DMS 273 (cell line): ENCODE data around the gene FAM89B.
"Not testable (repeated sequence)": the region's sequence is repeated elsewhere in the genome, so short reads cannot be mapped to it uniquely, and the experiment has no call there.

Experiments used
- DNase-seq: peaks from one replicate; lab custom pipeline; 2025; ENCODE audit not compliant: unreplicated experiment; lab: John Stamatoyannopoulos, UW

The FAM89B gene

DNA sequence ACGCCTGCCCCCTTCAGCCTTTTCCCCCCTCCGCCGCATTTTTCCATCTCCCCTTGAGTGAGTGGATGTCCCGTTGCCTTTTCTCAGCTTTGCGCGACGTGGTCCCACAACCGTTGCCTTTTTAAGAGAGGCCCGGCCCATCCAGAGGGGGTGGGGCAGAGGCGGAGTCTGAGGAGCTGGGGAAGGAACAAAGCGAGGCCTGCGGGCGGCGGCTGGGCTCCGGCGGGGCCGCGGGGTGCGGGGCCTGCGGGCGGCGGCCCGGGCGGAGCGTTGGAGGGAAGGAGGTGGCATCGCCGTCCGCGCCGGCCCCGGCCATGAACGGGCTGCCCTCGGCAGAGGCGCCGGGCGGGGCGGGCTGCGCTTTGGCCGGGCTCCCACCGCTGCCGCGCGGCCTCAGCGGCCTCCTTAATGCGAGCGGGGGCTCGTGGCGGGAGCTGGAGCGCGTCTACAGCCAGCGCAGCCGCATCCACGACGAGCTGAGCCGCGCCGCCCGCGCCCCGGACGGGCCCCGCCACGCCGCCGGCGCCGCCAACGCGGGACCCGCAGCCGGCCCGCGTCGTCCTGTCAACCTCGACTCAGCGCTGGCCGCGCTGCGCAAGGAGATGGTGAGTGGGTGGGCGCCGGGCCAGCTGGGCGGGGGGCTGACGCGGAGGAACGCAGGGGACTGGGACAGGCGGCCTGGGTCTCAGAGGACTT, at the start of gene FAM89B:
FAM89B (plus strand) TSS at position 183 of the 696 bp plus-strand sequence; CDS start at position 315, 132 bp downstream.
- DNase-seq = peak; percentile 90

GRCh38 chr11:65522718-65523630, 49.4 kb upstream of the FAM89B start:
- DNase-seq = not testable (repeated sequence)

GRCh38 chr11:65523631-65523968, 48.7 kb upstream of the FAM89B start:
- DNase-seq = not testable (repeated sequence)

GRCh38 chr11:65524014-65524740, 48.2 kb upstream of the FAM89B start:
- no peak for DNase-seq

DNA sequence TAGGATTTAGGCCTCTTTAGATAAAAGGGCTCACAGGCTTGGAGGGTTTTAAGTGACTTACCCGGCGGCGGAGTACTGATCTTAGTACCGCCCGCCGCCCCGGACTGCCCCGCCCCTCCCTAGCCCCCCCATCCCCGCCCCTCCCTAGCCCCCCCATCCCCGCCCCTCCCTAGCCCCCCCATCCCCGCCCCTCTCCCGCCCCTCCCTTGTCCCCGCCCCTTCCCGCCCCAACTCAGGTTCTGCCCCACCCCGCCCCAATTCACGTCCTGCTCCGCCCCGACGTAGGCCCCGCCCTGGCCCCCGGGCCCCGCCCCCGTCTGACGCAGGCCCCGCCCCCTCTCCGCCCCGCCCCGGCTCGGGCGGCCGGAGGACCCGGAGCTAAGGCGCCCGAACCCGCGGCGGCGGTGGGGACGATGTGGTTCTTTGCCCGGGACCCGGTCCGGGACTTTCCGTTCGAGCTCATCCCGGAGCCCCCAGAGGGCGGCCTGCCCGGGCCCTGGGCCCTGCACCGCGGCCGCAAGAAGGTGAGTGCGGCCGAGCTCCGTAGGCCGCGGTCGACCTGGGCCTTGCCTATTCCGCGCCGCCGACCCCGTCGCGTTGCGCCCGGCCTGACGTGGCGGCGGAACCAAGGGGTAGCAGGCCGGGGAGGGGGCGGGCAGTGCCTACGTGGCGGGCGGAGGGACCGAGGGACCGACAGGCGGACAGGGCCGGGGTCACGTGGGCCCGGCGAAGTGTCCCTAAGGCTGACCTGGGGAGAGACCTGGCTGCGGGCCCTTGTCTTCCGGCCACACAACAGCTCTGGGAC, 47.4 kb upstream of the FAM89B start, which contains the start of gene SCYL1:
SCYL1 (plus strand) TSS at position 343 of the 805 bp plus-strand sequence; CDS start at position 414, 71 bp downstream.
- DNase-seq = peak; percentile 65

GRCh38 chr11:65525546-65526480, 46.5 kb upstream of the FAM89B start:
- DNase-seq = no peak

- no peak for DNase-seq
Measured at GRCh38 chr11:65526744-65527143, 45.6 kb upstream of the FAM89B start.

DNA sequence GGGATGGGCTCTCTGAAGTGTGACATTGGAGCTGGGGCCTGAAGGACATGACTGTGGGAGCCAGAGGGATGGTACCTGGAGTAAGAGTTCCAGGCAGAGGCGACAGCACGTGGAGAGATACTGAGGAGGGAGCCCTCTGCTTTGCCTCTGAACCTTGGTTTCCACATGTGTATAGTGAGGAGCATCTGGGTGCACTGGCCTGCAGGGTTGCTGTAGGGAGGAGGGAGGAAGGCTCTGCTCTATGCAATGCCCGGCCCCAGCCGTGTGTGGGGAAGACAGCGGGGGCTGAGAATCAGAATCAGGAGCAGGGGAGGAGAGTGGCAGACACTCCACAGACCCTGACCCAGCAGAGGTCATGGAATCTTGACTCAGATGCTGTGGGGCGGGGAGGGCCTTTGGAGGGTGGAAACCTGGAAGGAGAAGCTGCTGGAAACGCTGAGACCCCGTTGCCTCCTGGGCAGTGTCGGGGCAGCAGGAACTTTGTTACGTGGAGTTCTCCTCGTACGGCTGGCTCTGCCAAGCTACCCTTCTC, 43.5 kb upstream of the FAM89B start:
- no peak for DNase-seq

GRCh38 chr11:65529475-65530156, 42.7 kb upstream of the FAM89B start:
- no peak for DNase-seq

DNA sequence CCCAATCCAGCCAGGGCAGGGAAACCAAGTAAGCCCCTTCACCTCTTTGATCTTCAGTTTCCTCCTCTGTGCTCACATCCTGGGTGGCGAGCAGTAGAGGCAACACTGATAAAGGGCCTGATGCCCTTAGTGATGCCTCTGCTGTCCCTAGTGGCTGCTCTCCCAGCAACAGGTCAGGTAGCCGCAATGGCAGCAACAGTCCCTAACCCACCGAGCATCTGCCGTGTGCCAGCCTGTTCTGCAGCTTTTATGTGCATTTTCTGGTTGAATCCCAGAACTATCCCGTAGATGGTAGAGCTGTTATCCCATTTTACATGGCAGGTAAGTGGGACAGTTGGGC, 42.2 kb upstream of the FAM89B start:
- DNase-seq = no peak

DNA sequence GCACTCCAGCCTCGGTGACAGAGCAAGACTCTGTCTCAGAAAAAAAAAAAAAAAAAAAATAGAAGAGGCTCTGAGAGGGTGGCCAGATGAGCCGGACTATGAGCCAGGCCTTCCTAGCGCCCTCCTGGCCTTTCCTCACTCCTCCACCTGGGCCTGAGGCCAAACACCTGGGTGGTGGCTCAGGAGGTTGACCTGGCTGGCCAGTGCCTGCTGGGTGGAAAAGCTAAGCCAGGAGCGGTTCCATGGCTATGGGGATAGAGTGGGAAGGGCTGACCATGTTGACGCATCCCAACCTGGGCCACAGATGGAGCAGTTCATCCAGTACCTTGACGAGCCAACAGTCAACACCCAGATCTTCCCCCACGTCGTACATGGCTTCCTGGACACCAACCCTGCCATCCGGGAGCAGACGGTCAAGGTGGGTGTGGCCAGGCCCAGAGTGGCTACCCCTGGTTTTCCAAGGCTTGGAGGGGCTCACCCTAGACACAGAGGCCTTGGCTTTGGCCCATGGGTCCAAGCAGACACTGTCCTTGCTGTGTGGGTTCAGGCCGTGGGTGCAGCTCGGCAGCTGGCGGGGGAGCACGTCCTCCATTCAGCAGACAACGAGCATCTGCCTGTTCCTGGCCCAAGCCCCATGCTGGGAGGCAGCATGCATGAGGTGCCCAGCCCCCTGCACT, 39.8 kb upstream of the FAM89B start:
- no peak for DNase-seq

DNA sequence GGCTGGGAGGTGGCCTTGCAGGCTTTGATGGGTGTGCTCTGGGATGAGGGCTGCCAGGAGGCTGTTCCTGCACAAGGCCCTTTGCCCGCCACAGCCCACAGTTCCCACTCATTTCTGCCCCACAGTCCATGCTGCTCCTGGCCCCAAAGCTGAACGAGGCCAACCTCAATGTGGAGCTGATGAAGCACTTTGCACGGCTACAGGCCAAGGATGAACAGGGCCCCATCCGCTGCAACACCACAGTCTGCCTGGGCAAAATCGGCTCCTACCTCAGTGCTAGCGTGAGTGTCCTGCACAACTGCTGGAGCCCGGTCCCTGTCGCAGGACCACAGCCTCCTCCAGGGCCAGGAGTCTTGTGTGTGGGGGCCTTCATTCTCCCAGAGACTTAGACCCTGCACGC, 37.2 kb upstream of the FAM89B start:
- DNase-seq = no peak

GRCh38 chr11:65536412-65537295, 35.7 kb upstream of the FAM89B start:
- DNase-seq = no peak

DNA sequence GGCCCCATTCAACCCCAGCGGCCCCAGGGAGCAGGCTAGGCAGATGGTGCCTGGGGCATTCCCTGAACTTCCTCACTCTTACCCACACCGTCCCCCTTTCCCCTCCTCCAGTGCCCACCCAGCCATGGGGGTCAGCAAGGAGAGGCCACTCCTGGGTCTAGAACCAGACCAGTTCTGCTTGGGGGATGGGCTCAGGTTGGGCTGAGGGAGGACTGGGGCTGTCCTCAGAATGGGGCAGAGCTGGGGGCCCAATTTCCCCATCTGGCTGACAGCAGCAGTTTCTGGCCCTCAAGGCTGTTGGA, 35.1 kb upstream of the FAM89B start:
- no peak for DNase-seq

DNA sequence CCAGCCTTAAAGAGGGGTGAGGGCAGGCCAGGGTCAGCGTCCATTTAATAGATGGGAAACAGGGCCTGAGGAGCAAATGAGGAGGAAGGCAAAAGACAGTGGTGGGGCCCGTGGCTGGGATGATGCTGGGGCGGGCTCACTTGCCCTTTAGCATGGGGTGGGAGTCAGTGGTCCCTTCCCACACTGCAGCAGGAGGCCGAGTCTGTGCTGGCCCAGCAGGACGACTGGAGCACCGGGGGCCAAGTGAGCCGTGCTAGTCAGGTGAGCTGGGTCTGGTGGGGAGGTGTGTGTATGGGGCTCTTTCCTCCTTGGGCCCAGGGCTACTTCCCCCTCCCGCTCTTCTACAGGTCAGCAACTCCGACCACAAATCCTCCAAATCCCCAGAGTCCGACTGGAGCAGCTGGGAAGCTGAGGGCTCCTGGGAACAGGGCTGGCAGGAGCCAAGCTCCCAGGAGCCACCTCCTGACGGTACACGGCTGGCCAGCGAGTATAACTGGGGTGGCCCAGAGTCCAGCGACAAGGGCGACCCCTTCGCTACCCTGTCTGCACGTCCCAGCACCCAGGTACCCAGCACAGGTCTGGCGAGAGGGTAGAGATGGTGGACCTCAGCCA, 34.6 kb upstream of the FAM89B start:
- DNase-seq = no peak

DNA sequence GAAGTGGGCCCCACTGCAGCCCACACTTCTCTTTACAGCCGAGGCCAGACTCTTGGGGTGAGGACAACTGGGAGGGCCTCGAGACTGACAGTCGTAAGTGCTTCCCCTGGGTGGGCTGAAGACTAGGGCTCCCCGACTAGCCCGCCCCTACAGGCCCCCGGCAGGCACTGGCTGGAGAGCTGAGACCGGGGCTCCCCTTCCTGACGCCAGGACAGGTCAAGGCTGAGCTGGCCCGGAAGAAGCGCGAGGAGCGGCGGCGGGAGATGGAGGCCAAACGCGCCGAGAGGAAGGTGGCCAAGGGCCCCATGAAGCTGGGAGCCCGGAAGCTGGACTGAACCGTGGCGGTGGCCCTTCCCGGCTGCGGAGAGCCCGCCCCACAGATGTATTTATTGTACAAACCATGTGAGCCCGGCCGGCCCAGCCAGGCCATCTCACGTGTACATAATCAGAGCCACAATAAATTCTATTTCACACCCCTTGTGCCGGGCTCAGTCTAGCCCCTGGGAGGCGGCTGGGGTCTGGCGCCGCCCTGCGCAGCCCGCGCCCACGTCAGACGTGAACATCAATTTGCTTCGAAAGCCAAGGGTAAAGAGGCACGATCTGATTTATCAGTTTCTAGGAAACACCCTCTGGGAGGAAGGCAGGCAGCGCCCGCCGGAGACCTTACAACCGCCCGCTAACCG, 34.0 kb upstream of the FAM89B start:
- DNase-seq = no peak
